Mesendoderm (in vitro differentiated cells): ENCODE measurements around the gene FLNB.
"Not testable (repeated sequence)": the region's sequence is repeated elsewhere in the genome, so short reads cannot be mapped to it uniquely, and the experiment has no call there.

Experiments used
- DNase-seq: peaks from one replicate; pipeline ENCODE4 v3.0.0; 2013
- H2AK5ac ChIP-seq: 2 replicates; pipeline ENCODE4 v1.6.1; 2013; ENCODE audit warnings: low read length, inconsistent platforms
- H2BK120ac ChIP-seq: 2 replicates; pipeline ENCODE4 v1.6.1; 2013; ENCODE audit warnings: low read depth, mild to moderate bottlenecking, low read length, moderate library complexity, mixed read lengths
- H2BK15ac ChIP-seq: replicated peaks from 2 replicates; pipeline ENCODE4 v1.6.1; 2013; ENCODE audit warnings: low read depth, mild to moderate bottlenecking, moderate library complexity
- H2BK5ac ChIP-seq: 2 replicates; pipeline ENCODE4 v1.6.1; 2013; ENCODE audit warnings: low read length, inconsistent platforms
- H3K18ac ChIP-seq: 2 replicates; pipeline ENCODE4 v1.6.1; 2013; ENCODE audit warnings: mild to moderate bottlenecking, low read length, mixed read lengths
- H3K23ac ChIP-seq: one replicate; pipeline ENCODE4 v1.6.1; 2013; ENCODE audit warnings: low read length
- H3K27ac ChIP-seq: 2 replicates; pipeline ENCODE4 v1.5.1; 2013; ENCODE audit warnings: low read depth, mild to moderate bottlenecking, inconsistent platforms, low read length, moderate library complexity
- H3K27me3 ChIP-seq: 2 replicates; pipeline ENCODE4 v1.6.1; 2013; ENCODE audit warnings: low read length, control low read depth, mild to moderate bottlenecking, inconsistent platforms; ENCODE audit not compliant: insufficient read depth, poor library complexity
- H3K36me3 ChIP-seq: 2 replicates; pipeline ENCODE4 v1.6.1; 2013; ENCODE audit warnings: low read length, inconsistent platforms; ENCODE audit not compliant: control insufficient read depth, insufficient read depth
- H3K4ac ChIP-seq: one replicate; pipeline ENCODE4 v1.6.1; 2013; ENCODE audit warnings: low read depth, mild to moderate bottlenecking, low read length, moderate library complexity
- H3K4me1 ChIP-seq: 2 replicates; pipeline ENCODE4 v1.6.1; 2013; ENCODE audit warnings: low read depth, low read length, inconsistent platforms; ENCODE audit not compliant: control insufficient read depth
- H3K4me2 ChIP-seq: 2 replicates; pipeline ENCODE4 v1.6.1; 2013; ENCODE audit warnings: low read length
- H3K4me3 ChIP-seq: 2 replicates; pipeline ENCODE4 v1.5.1; 2013; ENCODE audit warnings: mild to moderate bottlenecking, low read length
- H3K56ac ChIP-seq: one replicate; pipeline ENCODE4 v1.6.1; 2013; ENCODE audit warnings: low read length
- H3K79me1 ChIP-seq: 2 replicates; pipeline ENCODE4 v1.6.1; 2013; ENCODE audit warnings: low read length, inconsistent platforms
- H3K79me2 ChIP-seq: 2 replicates; pipeline ENCODE4 v1.6.1; 2013; ENCODE audit warnings: mild to moderate bottlenecking, low read length; ENCODE audit not compliant: control insufficient read depth, insufficient read depth
- H3K9ac ChIP-seq: 2 replicates; pipeline ENCODE4 v1.6.1; 2013; ENCODE audit warnings: low read length, inconsistent platforms
- H4K5ac ChIP-seq: one replicate; pipeline ENCODE4 v1.6.1; 2013; ENCODE audit warnings: low read length
- H4K8ac ChIP-seq: one replicate; pipeline ENCODE4 v1.6.1; 2013; ENCODE audit warnings: low read depth, mild to moderate bottlenecking, control low read depth, low read length, moderate library complexity
- WGBS: extraction: QIAGEN DNeasy Blood & Tissue Kit; methylation state at CpG from one replicate; pipeline ENCODE4 v1.1.7; 2013; ENCODE audit warnings: low lambda C conversion rate, missing lambda C conversion rate; ENCODE audit not compliant: insufficient coverage; ENCODE audit errors: extremely low coverage; 5-methylcytosine and 5-hydroxymethylcytosine counted together

Gene FLNB

GRCh38 chr3:57989198-57989597, 19.0 kb upstream of the FLNB start:
- H3K4me1 ChIP-seq, H3K18ac ChIP-seq, H3K27me3 ChIP-seq, H3K36me3 ChIP-seq, H3K27ac ChIP-seq, H3K9ac ChIP-seq, H2BK5ac ChIP-seq, H2BK120ac ChIP-seq, H2AK5ac ChIP-seq, H2BK15ac ChIP-seq, DNase-seq, H3K4ac ChIP-seq, H3K79me1 ChIP-seq, H3K56ac ChIP-seq, H3K4me2 ChIP-seq, H4K5ac ChIP-seq, H4K8ac ChIP-seq, H3K4me3 ChIP-seq, H3K23ac ChIP-seq, H3K79me2 ChIP-seq: not testable (repeated sequence)
- no CpG with 5 or more reads among the region's 8 CpGs for WGBS

GRCh38 chr3:57989646-57990045, 18.6 kb upstream of the FLNB start:
- Histone ChIP-seq H3K4me2 (no peak overlapping the region), H3K36me3 (no peaks in the 10 kb centered on the region), H2BK15ac (no peak overlapping the region), H3K4me3 (no peak overlapping the region), H3K4me1 (peaks cover 6% of the 10 kb centered on the region), H3K56ac (no peak overlapping the region), H3K4ac (no peak overlapping the region), H3K23ac (no peak overlapping the region), H3K9ac (no peak overlapping the region), H3K27me3 (no peaks in the 10 kb centered on the region), H3K18ac (no peak overlapping the region), H3K27ac (no peak overlapping the region), H4K8ac (no peak overlapping the region), H4K5ac (no peak overlapping the region), H3K79me2 (no peaks in the 10 kb centered on the region), H2BK120ac (no peak overlapping the region), H3K79me1 (no peaks in the 10 kb centered on the region), H2BK5ac (no peak overlapping the region), H2AK5ac (no peak overlapping the region)
- WGBS = no CpG with 5 or more reads among the region's 1 CpG
- DNase-seq = no peak

DNA sequence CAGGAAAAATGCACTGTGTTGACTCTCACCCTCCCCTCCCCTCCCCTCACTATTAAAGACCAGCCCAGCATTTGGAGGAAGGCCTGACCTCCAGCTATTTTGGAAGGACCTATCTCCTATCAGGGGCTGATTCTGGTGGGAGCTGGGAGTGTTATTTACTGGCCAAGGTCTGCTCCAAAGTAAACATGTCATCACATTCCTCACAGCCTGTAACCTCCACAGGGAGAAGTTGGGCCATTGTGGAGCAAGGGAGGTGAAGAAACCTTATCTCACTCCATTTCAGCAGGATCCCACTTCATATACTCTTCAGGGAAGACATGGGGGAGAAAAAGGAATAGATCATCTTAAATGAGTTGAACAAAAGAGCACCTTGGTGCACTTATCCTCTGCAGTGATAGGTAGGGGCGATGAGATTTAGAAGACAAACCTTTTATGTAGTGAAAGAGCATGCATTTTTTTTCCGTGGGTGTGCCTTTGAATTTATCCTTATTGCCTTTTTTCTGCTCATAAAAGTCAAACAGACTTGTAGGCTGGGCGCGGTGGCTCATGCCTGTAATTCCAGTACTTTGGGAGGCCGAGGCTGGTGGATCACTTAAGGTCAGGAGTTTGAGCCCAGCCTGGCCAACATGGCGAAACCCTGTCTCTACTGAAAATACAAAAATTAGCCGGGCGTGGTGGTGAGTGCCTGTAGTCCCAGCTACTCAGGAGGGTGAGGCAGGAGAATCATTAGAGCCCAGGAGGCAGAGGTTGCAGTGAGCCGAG, 15.6 kb upstream of the FLNB start:
- H3K4me2 ChIP-seq = no peak overlapping the region
- no peak overlapping the region for H3K23ac ChIP-seq
- peak overlapping the region; percentile 56 for H3K27ac ChIP-seq
- peak; percentile 98 for DNase-seq
- no peak overlapping the region for H4K8ac ChIP-seq
- H4K5ac ChIP-seq = no peak overlapping the region
- peaks cover 5% of the 10 kb centered on the region for H3K4me1 ChIP-seq
- H3K4me3 ChIP-seq = no peak overlapping the region
- H2BK5ac ChIP-seq = no peak overlapping the region
- no peak overlapping the region for H3K4ac ChIP-seq
- no peak overlapping the region for H2AK5ac ChIP-seq
- H3K56ac ChIP-seq = peak overlapping the region; percentile 79
- H3K27me3 ChIP-seq = no peaks in the 10 kb centered on the region
- H3K36me3 ChIP-seq = no peaks in the 10 kb centered on the region
- no peaks in the 10 kb centered on the region for H3K79me1 ChIP-seq
- no peak overlapping the region for H2BK120ac ChIP-seq
- no peak overlapping the region for H2BK15ac ChIP-seq
- no peak overlapping the region for H3K9ac ChIP-seq
- H3K79me2 ChIP-seq = no peaks in the 10 kb centered on the region
- WGBS = no CpG with 5 or more reads among the region's 9 CpGs
- H3K18ac ChIP-seq = no peak overlapping the region

- Histone ChIP-seq H3K27me3 (no peaks in the 10 kb centered on the region), H3K4me2 (no peak overlapping the region), H3K4me1 (peaks cover 7% of the 10 kb centered on the region), H2BK120ac (no peak overlapping the region), H3K56ac (peak overlapping the region; percentile 65), H3K23ac (no peak overlapping the region), H4K8ac (no peak overlapping the region), H3K18ac (no peak overlapping the region), H3K4ac (no peak overlapping the region), H3K27ac (no peak overlapping the region), H2AK5ac (no peak overlapping the region), H3K4me3 (no peak overlapping the region), H2BK15ac (no peak overlapping the region), H3K79me1 (no peaks in the 10 kb centered on the region), H2BK5ac (peak overlapping the region; percentile 17), H3K9ac (no peak overlapping the region), H3K36me3 (no peaks in the 10 kb centered on the region), H3K79me2 (no peaks in the 10 kb centered on the region), H4K5ac (no peak overlapping the region)
- DNase-seq = no peak
- WGBS = no CpG with 5 or more reads among the region's 10 CpGs
Measured at GRCh38 chr3:57998366-57999283, 9.6 kb upstream of the FLNB start.

DNA sequence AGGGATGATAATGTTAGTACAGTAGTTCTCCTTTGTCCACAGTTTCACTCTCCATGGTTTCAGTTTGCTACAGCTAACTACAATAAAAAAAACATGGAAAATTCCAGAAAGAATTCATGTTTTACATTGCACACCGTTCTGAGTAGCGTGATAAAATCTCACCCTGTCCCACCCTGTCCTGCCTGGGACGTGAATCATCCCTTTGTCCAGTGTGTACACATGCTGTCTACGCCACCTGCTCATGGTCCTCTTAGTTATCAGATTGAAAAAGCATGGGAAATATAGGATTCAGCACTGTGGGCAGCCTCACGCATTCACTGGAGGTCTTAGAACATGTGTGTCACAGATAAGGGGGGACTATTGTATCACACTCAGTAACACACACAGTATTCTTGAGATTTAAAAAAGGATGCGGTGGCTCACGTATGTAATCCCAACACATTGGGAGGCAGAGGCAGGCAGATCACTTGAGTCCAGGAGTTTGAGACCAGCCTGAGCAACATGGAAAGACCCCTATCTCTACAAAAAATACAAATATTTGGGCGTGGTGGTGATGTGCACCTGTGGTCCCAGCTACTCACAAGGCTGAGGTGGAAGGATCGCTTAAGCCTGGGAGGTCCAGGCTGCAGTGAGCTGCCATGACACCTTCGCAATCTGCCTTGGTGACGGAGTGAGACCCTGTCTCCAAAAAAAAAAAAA, 8.7 kb upstream of the FLNB start:
- H3K4me3 ChIP-seq = no peak overlapping the region
- no peak for DNase-seq
- peak overlapping the region; percentile 99 for H2AK5ac ChIP-seq
- H3K4me1 ChIP-seq = peaks cover 7% of the 10 kb centered on the region
- no peak overlapping the region for H3K23ac ChIP-seq
- no peak overlapping the region for H3K56ac ChIP-seq
- H2BK120ac ChIP-seq = no peak overlapping the region
- H3K36me3 ChIP-seq = no peaks in the 10 kb centered on the region
- no peak overlapping the region for H3K9ac ChIP-seq
- H2BK5ac ChIP-seq = no peak overlapping the region
- no CpG with 5 or more reads among the region's 11 CpGs for WGBS
- no peaks in the 10 kb centered on the region for H3K79me1 ChIP-seq
- no peaks in the 10 kb centered on the region for H3K27me3 ChIP-seq
- H3K4me2 ChIP-seq = no peak overlapping the region
- H4K8ac ChIP-seq = no peak overlapping the region
- H2BK15ac ChIP-seq = no peak overlapping the region
- no peak overlapping the region for H3K4ac ChIP-seq
- H3K18ac ChIP-seq = no peak overlapping the region
- no peak overlapping the region for H4K5ac ChIP-seq
- H3K79me2 ChIP-seq = no peaks in the 10 kb centered on the region
- H3K27ac ChIP-seq = no peak overlapping the region
